H1 (cell line): Measurements from ENCODE around the gene PLCB1.

Experiments
- CBX8 ChIP-seq: fragments of 300-800, 300-1000 bp; sonication (generic); IDR thresholded peaks from 2 replicates; pipeline ENCODE4 v1.7.1; 2016; ENCODE audit warnings: low read depth, low read length, borderline replicate concordance
- GABPA ChIP-seq: IDR thresholded peaks from 2 replicates; pipeline ENCODE4 v1.6.1; 2011; ENCODE audit warnings: mild to moderate bottlenecking, low read length, moderate library complexity, borderline replicate concordance; ENCODE audit not compliant: insufficient read depth
- KDM1A ChIP-seq: fragments of 200-600, 300-600 bp; sonication (generic); IDR thresholded peaks from 2 replicates; pipeline ENCODE4 v1.7.1; 2016; ENCODE audit warnings: mild to moderate bottlenecking, low read length, borderline replicate concordance
- KDM5A ChIP-seq: fragments of 200-600 bp; IDR thresholded peaks from 2 replicates; pipeline ENCODE4 v1.7.1; 2012; ENCODE audit warnings: mild to moderate bottlenecking, low read length, inconsistent platforms, mixed read lengths
- SIN3A ChIP-seq, 2 experiments: IDR thresholded peaks in 1 of 2; conservative IDR thresholded peaks in 1 of 2; 2 replicates each; pipeline ENCODE4 v1.6.1; 2011 to 2012; ENCODE audit warnings: low read length in 2 of 2, improper control_type of control experiment in 1 of 2, low read depth in 1 of 2, mild to moderate bottlenecking in 1 of 2
- SUZ12 ChIP-seq: fragments of 200-600 bp; sonication (generic); IDR thresholded peaks from 2 replicates; pipeline ENCODE4 v1.6.1; 2012; ENCODE audit warnings: mild to moderate bottlenecking, inconsistent platforms, low read length, moderate library complexity, mixed read lengths
- TF ChIP-seq, protein P1 (sequence below), 3 experiments: IDR thresholded peaks; 1 replicate in 2 of 3; 2 replicates in 1 of 3; pipeline versions ENCODE4 v1.5.1 to v1.6.1; 2011; ENCODE audit warnings: low read length in 3 of 3, mild to moderate bottlenecking in 3 of 3, inconsistent platforms in 2 of 3, low read depth in 1 of 3, moderate library complexity in 1 of 3; ENCODE audit not compliant: insufficient read depth in 1 of 3; ENCODE audit errors: control extremely low read depth in 1 of 3

GRCh38 chr20:8673116-8673515 is 541.0 kb downstream of the PLCB1 start:
- TF ChIP-seq, protein P1, sequence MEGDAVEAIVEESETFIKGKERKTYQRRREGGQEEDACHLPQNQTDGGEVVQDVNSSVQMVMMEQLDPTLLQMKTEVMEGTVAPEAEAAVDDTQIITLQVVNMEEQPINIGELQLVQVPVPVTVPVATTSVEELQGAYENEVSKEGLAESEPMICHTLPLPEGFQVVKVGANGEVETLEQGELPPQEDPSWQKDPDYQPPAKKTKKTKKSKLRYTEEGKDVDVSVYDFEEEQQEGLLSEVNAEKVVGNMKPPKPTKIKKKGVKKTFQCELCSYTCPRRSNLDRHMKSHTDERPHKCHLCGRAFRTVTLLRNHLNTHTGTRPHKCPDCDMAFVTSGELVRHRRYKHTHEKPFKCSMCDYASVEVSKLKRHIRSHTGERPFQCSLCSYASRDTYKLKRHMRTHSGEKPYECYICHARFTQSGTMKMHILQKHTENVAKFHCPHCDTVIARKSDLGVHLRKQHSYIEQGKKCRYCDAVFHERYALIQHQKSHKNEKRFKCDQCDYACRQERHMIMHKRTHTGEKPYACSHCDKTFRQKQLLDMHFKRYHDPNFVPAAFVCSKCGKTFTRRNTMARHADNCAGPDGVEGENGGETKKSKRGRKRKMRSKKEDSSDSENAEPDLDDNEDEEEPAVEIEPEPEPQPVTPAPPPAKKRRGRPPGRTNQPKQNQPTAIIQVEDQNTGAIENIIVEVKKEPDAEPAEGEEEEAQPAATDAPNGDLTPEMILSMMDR (IDR thresholded peaks at IDR 0.05; ENCODE audit: control extremely low read depth in 1 of 3, insufficient read depth in 1 of 3, low read depth in 1 of 3, low read length in 3 of 3): no peak
- TF ChIP-seq CBX8 (no peak), KDM1A (no peak), GABPA (no peak), SIN3A (conservative IDR thresholded peaks at IDR 0.05 in 1 of 2, IDR thresholded peaks at IDR 0.05 in 1 of 2; ENCODE audit: low read depth in 1 of 2, low read length in 2 of 2) (no peak), KDM5A (no peak), SUZ12 (no peak)
